HCT116 (cell line): Measurements from ENCODE around the gene CARD6. TPM values are rescaled to one million over a fixed set of nuclear protein-coding genes. Genes with fewer than 3 reads are reported as not detected.
A peak's percentile ranks its signal among the peaks of the same experiment; 100 is the strongest.

Experiments
- ATAC-seq: fragments of 200-7000 bp; cut with Tn5 transposase; 2 replicates; pipeline ENCODE4 v1.9.1; 2020; ENCODE audit warnings: mild to moderate bottlenecking, moderate library complexity
- BruUV-seq: library from RNA; stranded (reverse); fragments of 400-500 nt; replicated peaks from 2 replicates; lab custom pipeline; 2021; lab: Mats Ljungman, UMichigan
- CTCF ChIA-PET: fragments of 300-600 bp; sonication (Branson Sonifier 250); formaldehyde crosslinking; loops from one replicate; lab custom pipeline; 2021; ENCODE audit warnings: antibody characterized with exemption; lab: Charles Lee
- POLR2A ChIA-PET: fragments of 300-600, 350-600 bp; sonication (Branson Sonifier 250); formaldehyde crosslinking; loops from one replicate; lab custom pipeline; 2021; ENCODE audit warnings: antibody characterized with exemption; lab: Charles Lee
- RAD21 ChIA-PET, 2 experiments: fragments of 300-600 bp; sonication (Branson Sonifier 250); formaldehyde crosslinking; loops; one replicate each; lab custom pipeline; 2023; ENCODE audit warnings: low total read pairs in 2 of 2; ENCODE audit not compliant: uncharacterized antibody in 2 of 2, unreplicated experiment in 2 of 2, low non-redundant PET in 1 of 2; lab: Charles Lee
- DNase-seq: peaks from one replicate; pipeline ENCODE4 v3.0.0-alpha.2; 2010; ENCODE audit warnings: low read depth, low spot score
- H2AFZ ChIP-seq: fragments of 200-600 bp; shearing (Covaris generic), sonication (generic); 2 replicates; pipeline ENCODE4 v1.6.1; 2017; ENCODE audit warnings: low read depth, mixed run types, mixed read lengths, antibody characterized with exemption, low read length; ENCODE audit not compliant: poor library complexity, severe bottlenecking
- H3K27ac ChIP-seq: 2 replicates; pipeline ENCODE4 v1.5.1; 2012; ENCODE audit warnings: low read depth, low read length
- H3K27me3 ChIP-seq: fragments of 200-600 bp; sonication (generic); 2 replicates; pipeline ENCODE4 v1.6.1; 2016; ENCODE audit warnings: mixed run types, low read length, mixed read lengths; ENCODE audit not compliant: insufficient read depth
- H3K36me3 ChIP-seq, 2 experiments: fragments of 200-500 bp in 1 of 2; fragments of 200-600 bp in 1 of 2; sonication (Bioruptor generic) in 1 of 2; sonication (generic) in 1 of 2; 2 replicates each; pipeline versions ENCODE4 v1.5.1 to v1.6.1; 2014 to 2016; ENCODE audit warnings: low read length in 2 of 2, inconsistent platforms in 1 of 2, mixed read lengths in 1 of 2, mixed run types in 1 of 2; ENCODE audit not compliant: insufficient read depth in 2 of 2, control insufficient read depth in 1 of 2
- H3K4me1 ChIP-seq, 2 experiments: fragments of 200-600 bp in 1 of 2; sonication (generic) in 1 of 2; 2 replicates each; pipeline versions ENCODE4 v1.5.1 to v1.6.1; 2012 to 2017; ENCODE audit warnings: low read length in 2 of 2, inconsistent platforms in 1 of 2, mild to moderate bottlenecking in 1 of 2, mixed read lengths in 1 of 2, mixed run types in 1 of 2, moderate library complexity in 1 of 2; ENCODE audit not compliant: insufficient read depth in 2 of 2, control insufficient read depth in 1 of 2
- H3K4me2 ChIP-seq: fragments of 200-600 bp; sonication (generic); 2 replicates; pipeline ENCODE4 v1.6.1; 2017; ENCODE audit warnings: mixed run types, low read length, mixed read lengths
- H3K4me3 ChIP-seq, 2 experiments: fragments of 200-600 bp in 1 of 2; sonication (generic) in 1 of 2; replicated peaks in 1 of 2; 2 replicates each; pipeline ENCODE4 v1.5.1; 2011 to 2016; ENCODE audit warnings: low read length in 2 of 2, control low read depth in 1 of 2, low read depth in 1 of 2, mild to moderate bottlenecking in 1 of 2, mixed read lengths in 1 of 2, mixed run types in 1 of 2
- H3K79me2 ChIP-seq: fragments of 200-600 bp; sonication (generic); 2 replicates; pipeline ENCODE4 v1.6.1; 2017; ENCODE audit warnings: mild to moderate bottlenecking, mixed run types, low read length, moderate library complexity, mixed read lengths; ENCODE audit not compliant: insufficient read depth
- H3K9ac ChIP-seq: fragments of 200-600 bp; sonication (generic); 2 replicates; pipeline ENCODE4 v1.6.1; 2016; ENCODE audit warnings: low read length, mixed read lengths
- H3K9me2 ChIP-seq: fragments of 200-600 bp; sonication (generic), shearing (Covaris generic); 2 replicates; pipeline ENCODE4 v1.6.1; 2017; ENCODE audit warnings: mixed run types, mild to moderate bottlenecking, moderate library complexity; ENCODE audit not compliant: insufficient read depth
- H3K9me3 ChIP-seq, 2 experiments: fragments of 200-500 bp in 1 of 2; fragments of 200-600 bp in 1 of 2; sonication (Bioruptor generic) in 1 of 2; sonication (generic) in 1 of 2; 2 replicates each; pipeline ENCODE4 v1.6.1; 2014 to 2017; ENCODE audit warnings: low read length in 2 of 2, mixed read lengths in 2 of 2, inconsistent platforms in 1 of 2, low read depth in 1 of 2, mild to moderate bottlenecking in 1 of 2, mixed run types in 1 of 2, moderate library complexity in 1 of 2; ENCODE audit not compliant: control insufficient read depth in 1 of 2, insufficient read depth in 1 of 2
- H4K20me1 ChIP-seq: fragments of 200-600 bp; sonication (generic), shearing (Covaris generic); 2 replicates; pipeline ENCODE4 v1.6.1; 2017; ENCODE audit warnings: mixed run types, mild to moderate bottlenecking, moderate library complexity; ENCODE audit not compliant: insufficient read depth
- ATF3 ChIP-seq: IDR thresholded peaks from 2 replicates; pipeline ENCODE4 v1.6.1; 2012
- CBX3 ChIP-seq: IDR thresholded peaks from 2 replicates; pipeline ENCODE4 v1.6.1; 2012; ENCODE audit warnings: low read depth
- CEBPB ChIP-seq: IDR thresholded peaks from 2 replicates; pipeline ENCODE4 v1.6.1; 2012; ENCODE audit warnings: low read depth
- CTCF ChIP-seq, 3 experiments: fragments of 200-600 bp in 1 of 3; sonication (generic) in 1 of 3; IDR thresholded peaks in 2 of 3; conservative IDR thresholded peaks in 1 of 3; 2 replicates each; pipeline ENCODE4 v1.5.1; 2012 to 2017; ENCODE audit warnings: low read depth in 2 of 3, low read length in 2 of 3, antibody characterized with exemption in 1 of 3, borderline replicate concordance in 1 of 3, control low read depth in 1 of 3, mild to moderate bottlenecking in 1 of 3, mixed read lengths in 1 of 3, mixed run types in 1 of 3, moderate library complexity in 1 of 3; ENCODE audit not compliant: insufficient read depth in 1 of 3
- EGR1 ChIP-seq: IDR thresholded peaks from 2 replicates; pipeline ENCODE4 v1.6.1; 2012; ENCODE audit warnings: low read depth
- ELF1 ChIP-seq: IDR thresholded peaks from 2 replicates; pipeline ENCODE4 v1.6.1; 2012; ENCODE audit warnings: low read depth, borderline replicate concordance
- EZH2 ChIP-seq: fragments of 200-600 bp; sonication (generic); IDR thresholded peaks from 2 replicates; pipeline ENCODE4 v1.6.1; 2017; ENCODE audit warnings: antibody characterized with exemption, mixed run types
- EZH2phosphoT487 ChIP-seq: fragments of 200-600 bp; IDR thresholded peaks from 2 replicates; pipeline ENCODE4 v1.6.1; 2018; ENCODE audit warnings: antibody characterized with exemption, borderline replicate concordance
- FOSL1 ChIP-seq: IDR thresholded peaks from 2 replicates; pipeline ENCODE4 v1.6.1; 2012; ENCODE audit warnings: low read depth
- JUND ChIP-seq: IDR thresholded peaks from 2 replicates; pipeline ENCODE4 v1.6.1; 2012
- MAX ChIP-seq: IDR thresholded peaks from 2 replicates; pipeline ENCODE4 v1.6.1; 2012
- POLR2A ChIP-seq: IDR thresholded peaks from 2 replicates; pipeline ENCODE4 v1.7.0; 2011; ENCODE audit warnings: borderline replicate concordance; ENCODE audit not compliant: insufficient read depth, insufficient read length; ENCODE audit errors: extremely low read depth
- RAD21 ChIP-seq: IDR thresholded peaks from 2 replicates; pipeline ENCODE4 v1.6.1; 2012; ENCODE audit warnings: low read depth, mild to moderate bottlenecking
- SP1 ChIP-seq: IDR thresholded peaks from 2 replicates; pipeline ENCODE4 v1.6.1; 2012; ENCODE audit warnings: low read depth
- TCF7L2 ChIP-seq: IDR thresholded peaks from 2 replicates; pipeline ENCODE4 v1.7.0; 2011; ENCODE audit warnings: borderline replicate concordance, inconsistent platforms; ENCODE audit not compliant: insufficient read depth, insufficient read length; ENCODE audit errors: extremely low read depth
- YY1 ChIP-seq: IDR thresholded peaks from 2 replicates; pipeline ENCODE4 v1.6.1; 2011; ENCODE audit warnings: low read length, low read depth, moderate library complexity, mild to moderate bottlenecking; ENCODE audit not compliant: insufficient replicate concordance; ENCODE audit errors: extremely low read depth
- ZBTB33 ChIP-seq: IDR thresholded peaks from 2 replicates; pipeline ENCODE4 v1.6.1; 2011; ENCODE audit warnings: mild to moderate bottlenecking, low read length, moderate library complexity; ENCODE audit not compliant: insufficient replicate concordance; ENCODE audit errors: extremely low read depth
- ZFX ChIP-seq: fragments of 450-650 bp; IDR thresholded peaks from 2 replicates; pipeline ENCODE4 v1.6.1; 2017
- ZNF274 ChIP-seq: fragments of 200-500 bp; sonication (Bioruptor generic); IDR thresholded peaks from 2 replicates; pipeline ENCODE4 v1.6.1; 2014; ENCODE audit warnings: mild to moderate bottlenecking, low read depth, low read length, inconsistent platforms
- intact Hi-C: fragments of 100-400 bp; cut with micrococcal nuclease; formaldehyde crosslinking; loops from 2 replicates; pipeline ENCODE4 v1.10.0; 2022
- total RNA-seq: library from RNA; stranded (reverse); gene quantifications from one replicate; pipeline ENCODE4 v1.2.1, GENCODE V29; 2021; ENCODE audit not compliant: unreplicated experiment

The CARD6 gene
- total RNA-seq, 1 experiment from 2014 or later = not detected

- TF ChIP-seq ATF3 = no peak
- TF ChIP-seq EZH2phosphoT487 = no peak
- TF ChIP-seq EZH2 = no peak
- no peak for TF ChIP-seq YY1
- TF ChIP-seq CBX3 = no peak
- no peak for TF ChIP-seq SP1
- TF ChIP-seq MAX = no peak
- no peak for TF ChIP-seq ZFX
- no peak for TF ChIP-seq POLR2A
- TF ChIP-seq FOSL1 = no peak
- no peak for TF ChIP-seq CTCF (IDR thresholded peaks at IDR 0.05 in 2 of 3, conservative IDR thresholded peaks at IDR 0.05 in 1 of 3; ENCODE audit: borderline replicate concordance in 1 of 3, insufficient read depth in 1 of 3, low read depth in 2 of 3, low read length in 2 of 3)
- TF ChIP-seq TCF7L2 = no peak
- TF ChIP-seq ZBTB33 = no peak
- no peak for TF ChIP-seq CEBPB
- no peak for TF ChIP-seq JUND
- TF ChIP-seq EGR1 = no peak
- no peak for TF ChIP-seq RAD21
- TF ChIP-seq ZNF274 = no peak
- TF ChIP-seq ELF1 = no peak
- peaks cover 45% of the 10 kb centered on the region for H3K79me2 ChIP-seq
- no peaks in the 10 kb centered on the region for H3K27me3 ChIP-seq
- peaks cover 0 to 8% of the 10 kb centered on the region in 2 experiments; a peak in 1 of 4 replicates for H3K4me1 ChIP-seq
- DNase-seq (no peak), ATAC-seq (no peak)
- no peaks in the 10 kb centered on the region for H3K9me3 ChIP-seq
- ChIA-PET RAD21 (no interaction called here), CTCF (no interaction called here), POLR2A (interaction anchor here (1.7 kb wide), 1 partner anchor 21 kb away, joined by 3 read pairs; no protein-coding TSS in a partner anchor)
- no peak overlapping the region for H3K4me3 ChIP-seq
- no peak overlapping the region for H3K9ac ChIP-seq
- peaks cover 57% of the 10 kb centered on the region; the same call in 1 of the 2 replicates for H4K20me1 ChIP-seq
- no peak overlapping the region for H3K4me2 ChIP-seq
- BruUV-seq = TSS peak; percentile 0
- no peaks in the 10 kb centered on the region for H3K9me2 ChIP-seq
- intact Hi-C loops = no loop called here
- no peak overlapping the region for H3K27ac ChIP-seq
- peaks cover 52 to 59% of the 10 kb centered on the region in 2 experiments for H3K36me3 ChIP-seq
- H2AFZ ChIP-seq = no peak overlapping the region
Measured at GRCh38 chr5:40827188-40827977, 13.8 kb upstream of the CARD6 start.
